Ovary (tissue), 3 donors: ENCODE measurements around the gene TPH2.

Experiments
- CTCF ChIP-seq, 3 donors: fragments of 450-650 bp in 2 of 3; fragments of 200-600 bp in 1 of 3; IDR thresholded peaks; one replicate each; pipeline versions ENCODE4 v1.5.1 to v1.8.0; 2016 to 2022; ENCODE audit warnings: antibody characterized with exemption in 3 of 3, mild to moderate bottlenecking in 1 of 3
- EP300 ChIP-seq: sonication (generic); formaldehyde crosslinking; IDR thresholded peaks from one replicate; pipeline ENCODE4 v1.6.1; 2017; ENCODE audit warnings: antibody characterized with exemption
- donor health status: DM: no; HTN: no; CAD: no.

DNA sequence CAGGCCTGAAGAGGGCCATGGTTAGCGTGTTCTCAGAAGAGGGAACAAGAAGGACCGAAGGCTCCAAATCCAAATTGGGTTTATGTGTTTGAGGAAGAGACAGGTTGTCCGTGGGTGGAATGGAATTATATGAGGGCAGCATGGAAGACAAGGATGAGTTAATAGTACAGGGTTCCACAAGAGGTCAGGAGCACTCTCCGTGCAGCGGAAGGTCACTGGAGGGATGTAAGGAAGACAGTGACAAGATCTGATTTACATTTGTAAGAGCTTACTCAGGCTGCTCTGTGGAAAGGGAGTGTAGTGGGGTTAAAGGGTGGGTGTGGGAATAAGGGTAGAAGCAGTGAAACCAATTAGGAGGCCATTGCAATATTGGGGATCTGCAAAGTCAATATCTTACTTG is 97.0 kb downstream of the TPH2 start:
- TF ChIP-seq CTCF (IDR thresholded peaks at IDR 0.05) = no peak
- no peak for TF ChIP-seq EP300
